Measurements from ENCODE around the gene CREB3L2. TPM values are rescaled to one million over a fixed set of nuclear protein-coding genes. Genes with fewer than 3 reads are reported as not detected.
"Not testable (repeated sequence)": the region's sequence is repeated elsewhere in the genome, so short reads cannot be mapped to it uniquely, and the experiment has no call there.

The CREB3L2 gene
- total RNA-seq, 2 experiments from 2014 or later: 21.0 to 24.4 TPM

- ATAC-seq (no peak), DNase-seq (no peak)
- intact Hi-C loops (cut with micrococcal nuclease): no loop called here
- CTCF ChIA-PET: no interaction called here
- TF ChIP-seq CTCF (IDR thresholded peaks at IDR 0.05): no peak
- no peaks in the 10 kb centered on the region for H3K27me3 Mint-ChIP-seq
- no peak overlapping the region for H3K4me3 Mint-ChIP-seq
- H3K27ac Mint-ChIP-seq: no peak overlapping the region
- peaks cover 22% of the 10 kb centered on the region for H3K36me3 Mint-ChIP-seq (ENCODE audit: low read depth)
- POLR2A ChIA-PET: no interaction called here
- H3K9me3 Mint-ChIP-seq: no peaks in the 10 kb centered on the region
- H3K4me1 Mint-ChIP-seq (ENCODE audit: low read depth): peaks cover 7% of the 10 kb centered on the region
These were observed 74.5 kb downstream of the CREB3L2 start for GRCh38 chr7:137927386-137927785.

GRCh38 chr7:137926206-137926605 is 75.7 kb downstream of the CREB3L2 start:
- CTCF ChIA-PET: interaction anchor here (1.1 kb wide), 1 partner anchor 11 kb away, joined by 3 read pairs; no protein-coding TSS in a partner anchor
- H3K27ac Mint-ChIP-seq; POLR2A ChIA-PET; H3K9me3 Mint-ChIP-seq; intact Hi-C loops (cut with micrococcal nuclease); H3K27me3 Mint-ChIP-seq; H3K4me3 Mint-ChIP-seq; DNase-seq; ATAC-seq: not testable (repeated sequence)
- Mint-ChIP-seq H3K4me1 (ENCODE audit: low read depth) (peaks cover 11% of the 10 kb centered on the region), H3K36me3 (ENCODE audit: low read depth) (peaks cover 23% of the 10 kb centered on the region)

- CTCF ChIA-PET: interaction anchor here (1.1 kb wide), 1 partner anchor 11 kb away, joined by 3 read pairs; no protein-coding TSS in a partner anchor
- no peak for TF ChIP-seq CTCF (IDR thresholded peaks at IDR 0.05)
- DNase-seq: no peak
- POLR2A ChIA-PET: no interaction called here
- Mint-ChIP-seq H3K27ac (no peak overlapping the region), H3K9me3 (no peaks in the 10 kb centered on the region), H3K36me3 (ENCODE audit: low read depth) (peaks cover 25% of the 10 kb centered on the region), H3K4me3 (no peak overlapping the region), H3K27me3 (no peaks in the 10 kb centered on the region), H3K4me1 (ENCODE audit: low read depth) (peaks cover 14% of the 10 kb centered on the region)
- intact Hi-C loops (cut with micrococcal nuclease): no loop called here
- ATAC-seq: no peak
These were observed 76.1 kb downstream of the CREB3L2 start for GRCh38 chr7:137925754-137926153.

GRCh38 chr7:137925091-137925490 is 76.8 kb downstream of the CREB3L2 start:
- intact Hi-C loops (cut with micrococcal nuclease): no loop called here
- no peaks in the 10 kb centered on the region for H3K27me3 Mint-ChIP-seq
- POLR2A ChIA-PET: no interaction called here
- ATAC-seq: no peak
- H3K27ac Mint-ChIP-seq: no peak overlapping the region
- no peak overlapping the region for H3K4me3 Mint-ChIP-seq
- no peak for DNase-seq
- TF ChIP-seq CTCF (IDR thresholded peaks at IDR 0.05): no peak
- peaks cover 25% of the 10 kb centered on the region for H3K36me3 Mint-ChIP-seq (ENCODE audit: low read depth)
- peaks cover 13% of the 10 kb centered on the region for H3K4me1 Mint-ChIP-seq (ENCODE audit: low read depth)
- no peaks in the 10 kb centered on the region for H3K9me3 Mint-ChIP-seq
- CTCF ChIA-PET: interaction anchor here (0.8 to 1.1 kb wide), 2 partner anchors 10 kb away, joined by 3 read pairs; no protein-coding TSS in a partner anchor

- no peak overlapping the region for H3K4me3 Mint-ChIP-seq
These were observed 78.5 kb downstream of the CREB3L2 start for GRCh38 chr7:137923380-137923779.

More at GRCh38 chr7:137923380-137923779, 78.5 kb downstream of the CREB3L2 start:
- ATAC-seq: peak; percentile 56
- no peak for DNase-seq
- intact Hi-C loops (cut with micrococcal nuclease): no loop called here
- Mint-ChIP-seq H3K4me1 (ENCODE audit: low read depth) (peaks cover 14% of the 10 kb centered on the region), H3K27me3 (no peaks in the 10 kb centered on the region), H3K9me3 (no peaks in the 10 kb centered on the region), H3K27ac (no peak overlapping the region), H3K36me3 (ENCODE audit: low read depth) (peaks cover 25% of the 10 kb centered on the region)
- CTCF ChIA-PET: no interaction called here
- POLR2A ChIA-PET: interaction anchor here (0.6 kb wide), 1 partner anchor 70 kb away, joined by 3 read pairs; no protein-coding TSS in a partner anchor
- no peak for TF ChIP-seq CTCF (IDR thresholded peaks at IDR 0.05)

Measured in activated CD8-positive, alpha-beta T cell treated with anti-CD3 and anti-CD28 coated beads for 36 hours (primary cell).